Measurements from ENCODE around the gene CSF2. TPM values are rescaled to one million over a fixed set of nuclear protein-coding genes. Genes with fewer than 3 reads are reported as not detected.

The CSF2 gene
- polyA plus RNA-seq, 1 donor (not counting 4 experiments of a cell fraction or from before 2014, with no cell fraction given), result 7.2 TPM

- dilution Hi-C loops (cut with MboI; ENCODE audit: extremely low pct_ligation_motif_present, low sequenced_read_pairs), result no loop called here
- TF ChIP-seq EZH2 (IDR thresholded peaks at IDR 0.05; ENCODE audit: low read length) (no peak), CTCF (optimal IDR thresholded peaks at IDR 0.05 in 1 of 3, IDR thresholded peaks at IDR 0.05 in 1 of 3, conservative IDR thresholded peaks at IDR 0.05 in 1 of 3; ENCODE audit: extremely low read depth in 1 of 3, insufficient read depth in 2 of 3, low read length in 3 of 3) (no peak)
- no peaks in the 10 kb centered on the region for H3K9me1 ChIP-seq (ENCODE audit: control insufficient read depth, extremely low read depth, insufficient read depth, low read length)
- no peak overlapping the region for H2AFZ ChIP-seq (ENCODE audit: control insufficient read depth, low read length)
- no peak overlapping the region for H3K27ac ChIP-seq (ENCODE audit: control insufficient read depth, insufficient read depth, low read length)
- no peak overlapping the region for H3K9ac ChIP-seq (ENCODE audit: control insufficient read depth, extremely low read depth, insufficient read depth, low read length)
- no peaks in the 10 kb centered on the region for H3K79me2 ChIP-seq (ENCODE audit: control insufficient read depth, insufficient read depth, low read length)
- no peak overlapping the region for H3K4me3 ChIP-seq (ENCODE audit: control insufficient read depth in 2 of 3, extremely low read depth in 1 of 3, insufficient read depth in 2 of 3, low read depth in 1 of 3, low read length in 3 of 3)
- peaks cover 3% of the 10 kb centered on the region for H3K27me3 ChIP-seq (ENCODE audit: control insufficient read depth, extremely low read depth, insufficient read depth, low read length)
- FAIRE-seq, result no peak
- no peaks in the 10 kb centered on the region for H4K20me1 ChIP-seq (ENCODE audit: control insufficient read depth, extremely low read depth, insufficient read depth, low read length)
- peaks cover 34% of the 10 kb centered on the region for H3K4me1 ChIP-seq (ENCODE audit: control insufficient read depth, extremely low read depth, insufficient read depth, low read length)
- H3K9me3 ChIP-seq (ENCODE audit: control insufficient read depth, low read depth, low read length), result no peaks in the 10 kb centered on the region
- no peaks in the 10 kb centered on the region for H3K36me3 ChIP-seq (ENCODE audit: control insufficient read depth in 2 of 2, extremely low read depth in 1 of 2, insufficient read depth in 2 of 2, low read length in 2 of 2)
- H3K4me2 ChIP-seq (ENCODE audit: control insufficient read depth, extremely low read depth, insufficient read depth, low read depth, low read length), result no peak overlapping the region
- no peak for DNase-seq (ENCODE audit: low read depth, low spot score)
These were observed 13.6 kb downstream of the CSF2 start for GRCh38 chr5:132087176-132087575.

GRCh38 chr5:132087661-132088060 lies 14.1 kb downstream of the CSF2 start:
- no peaks in the 10 kb centered on the region for H3K79me2 ChIP-seq (ENCODE audit: control insufficient read depth, insufficient read depth, low read length)
- DNase-seq (ENCODE audit: low read depth, low spot score) (no peak), FAIRE-seq (no peak)
- no peak overlapping the region for H2AFZ ChIP-seq (ENCODE audit: control insufficient read depth, low read length)
- H3K27ac ChIP-seq (ENCODE audit: control insufficient read depth, insufficient read depth, low read length), result no peak overlapping the region
- H4K20me1 ChIP-seq (ENCODE audit: control insufficient read depth, extremely low read depth, insufficient read depth, low read length), result no peaks in the 10 kb centered on the region
- peaks cover 3% of the 10 kb centered on the region for H3K27me3 ChIP-seq (ENCODE audit: control insufficient read depth, extremely low read depth, insufficient read depth, low read length)
- no peak overlapping the region for H3K9ac ChIP-seq (ENCODE audit: control insufficient read depth, extremely low read depth, insufficient read depth, low read length)
- no peak for TF ChIP-seq EZH2 (IDR thresholded peaks at IDR 0.05; ENCODE audit: low read length)
- no peak for TF ChIP-seq CTCF (optimal IDR thresholded peaks at IDR 0.05 in 1 of 3, IDR thresholded peaks at IDR 0.05 in 1 of 3, conservative IDR thresholded peaks at IDR 0.05 in 1 of 3; ENCODE audit: extremely low read depth in 1 of 3, insufficient read depth in 2 of 3, low read length in 3 of 3)
- H3K4me2 ChIP-seq (ENCODE audit: control insufficient read depth, extremely low read depth, insufficient read depth, low read depth, low read length), result no peak overlapping the region
- no peaks in the 10 kb centered on the region for H3K9me3 ChIP-seq (ENCODE audit: control insufficient read depth, low read depth, low read length)
- H3K4me1 ChIP-seq (ENCODE audit: control insufficient read depth, extremely low read depth, insufficient read depth, low read length), result peaks cover 34% of the 10 kb centered on the region
- dilution Hi-C loops (cut with MboI; ENCODE audit: extremely low pct_ligation_motif_present, low sequenced_read_pairs), result no loop called here
- no peak overlapping the region for H3K4me3 ChIP-seq (ENCODE audit: control insufficient read depth in 2 of 3, extremely low read depth in 1 of 3, insufficient read depth in 2 of 3, low read depth in 1 of 3, low read length in 3 of 3)
- no peaks in the 10 kb centered on the region for H3K36me3 ChIP-seq (ENCODE audit: control insufficient read depth in 2 of 2, extremely low read depth in 1 of 2, insufficient read depth in 2 of 2, low read length in 2 of 2)
- no peaks in the 10 kb centered on the region for H3K9me1 ChIP-seq (ENCODE audit: control insufficient read depth, extremely low read depth, insufficient read depth, low read length)

Measured in keratinocyte (primary cell).